Sigmoid colon (tissue), 7 donors: ENCODE measurements around the gene EPAS1. TPM values are rescaled to one million over a fixed set of nuclear protein-coding genes. Genes with fewer than 3 reads are reported as not detected.

Experiments
- DNase-seq: peaks from one replicate; pipeline ENCODE4 v3.0.0-alpha.2; 2019
- H3K27ac ChIP-seq, 4 donors: fragments of 200-600 bp; sonication (generic); one replicate each; pipeline ENCODE4 v1.5.1; 2016 to 2019; ENCODE audit warnings: mild to moderate bottlenecking in 1 of 4
- H3K27me3 ChIP-seq, 3 donors: fragments of 200-600 bp; sonication (generic); one replicate each; pipeline ENCODE4 v1.5.1; 2019; ENCODE audit warnings: mild to moderate bottlenecking in 1 of 3
- H3K36me3 ChIP-seq, 4 donors: fragments of 200-600 bp; sonication (generic); one replicate each; pipeline ENCODE4 v1.5.1; 2016 to 2019
- H3K4me1 ChIP-seq, 4 donors: fragments of 200-600 bp; sonication (generic); one replicate each; pipeline ENCODE4 v1.5.1; 2017 to 2019
- H3K4me3 ChIP-seq, 4 donors: fragments of 200-600 bp; sonication (generic); one replicate each; pipeline ENCODE4 v1.5.1; 2017 to 2019; ENCODE audit warnings: mild to moderate bottlenecking in 2 of 4, moderate library complexity in 1 of 4
- H3K9me3 ChIP-seq, 4 donors: fragments of 200-600 bp in 3 of 4; sonication (generic) in 3 of 4; one replicate each; pipeline versions ENCODE4 v1.5.1 to v1.6.1; 2013 to 2019
- CTCF ChIP-seq, 4 experiments: fragments of 450-650 bp in 3 of 4; fragments of 200-600 bp in 1 of 4; IDR thresholded peaks; one replicate each; pipeline ENCODE4 v1.5.1; 2016 to 2019; ENCODE audit warnings: antibody characterized with exemption in 4 of 4, mild to moderate bottlenecking in 3 of 4, moderate library complexity in 2 of 4
- EP300 ChIP-seq, 4 donors: sonication (generic); formaldehyde crosslinking; IDR thresholded peaks; one replicate each; pipeline ENCODE4 v1.6.1; 2017; ENCODE audit warnings: antibody characterized with exemption in 4 of 4
- POLR2A ChIP-seq, 2 donors: fragments of 450-650 bp; IDR thresholded peaks; one replicate each; pipeline ENCODE4 v1.6.1; 2016; ENCODE audit warnings: antibody characterized with exemption in 2 of 2, mild to moderate bottlenecking in 2 of 2, moderate library complexity in 2 of 2
- POLR2AphosphoS5 ChIP-seq, 4 donors: sonication (generic); formaldehyde crosslinking; IDR thresholded peaks; one replicate each; pipeline ENCODE4 v1.6.1; 2017; ENCODE audit warnings: antibody characterized with exemption in 4 of 4
- WGBS, 2 donors: extraction: QIAGEN DNeasy Blood & Tissue Kit; methylation state at CpG; one replicate each; pipeline ENCODE4 v1.1.7; 2013; 5-methylcytosine and 5-hydroxymethylcytosine counted together
- intact Hi-C: fragments of 100-400 bp; cut with DNase I; formaldehyde crosslinking; loops from one replicate; pipeline ENCODE4 v1.15.1; 2023
- polyA plus RNA-seq, 3 donors: library from polyadenylated mRNA; stranded (reverse); fragments of 200-250 nt; gene quantifications; one replicate each; pipeline ENCODE4 v1.2.3, GENCODE V29; 2013
- total RNA-seq, 4 donors: library from RNA; depleted of rRNA; stranded (reverse); fragments of >200 nt; gene quantifications; one replicate each; pipeline ENCODE4 v1.1.0, GENCODE V29; 2016
- donor health status: healthy with polysubstance abuse.
- donor health status: Bipolar disorder and iron deficiency.
- donor health status: healthy.

Gene EPAS1
- total and polyA plus RNA-seq, 7 donors = 56.8 to 97.8 (median 62.2) TPM

DNA sequence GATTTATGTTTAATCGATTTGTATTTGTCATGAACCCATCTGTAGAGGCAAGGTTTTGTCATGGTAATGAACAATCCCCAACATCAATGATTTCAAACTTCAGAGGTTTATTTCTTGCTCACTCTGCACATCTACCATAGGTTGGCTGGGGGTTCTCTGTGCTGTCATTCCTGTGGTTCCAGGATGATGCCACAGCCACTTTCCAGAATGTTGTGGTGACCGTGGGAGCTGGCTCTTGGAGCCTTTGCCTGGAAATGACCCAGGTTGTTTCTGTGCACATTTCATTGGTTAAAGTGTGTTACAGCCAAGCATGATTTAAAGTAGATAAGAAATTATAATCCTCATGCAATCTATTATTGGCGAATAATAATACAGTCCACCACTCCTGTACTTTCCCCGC is 28.2 kb upstream of the EPAS1 start:
- H3K36me3 ChIP-seq = no peaks in the 10 kb centered on the region
- no peaks in the 10 kb centered on the region for H3K27me3 ChIP-seq
- H3K27ac ChIP-seq = no peak overlapping the region
- no peak for DNase-seq
- intact Hi-C loops = no loop called here
- WGBS, 2 donors = 89 to 91% methylated on average over 4 of the region's 4 CpGs
- no peaks in the 10 kb centered on the region for H3K9me3 ChIP-seq
- no peaks in the 10 kb centered on the region for H3K4me1 ChIP-seq
- H3K4me3 ChIP-seq = no peak overlapping the region
- TF ChIP-seq CTCF (IDR thresholded peaks at IDR 0.05) (no peak), EP300 (IDR thresholded peaks at IDR 0.05) (no peak), POLR2A (IDR thresholded peaks at IDR 0.05) (no peak), POLR2AphosphoS5 (IDR thresholded peaks at IDR 0.05) (no peak)

DNA sequence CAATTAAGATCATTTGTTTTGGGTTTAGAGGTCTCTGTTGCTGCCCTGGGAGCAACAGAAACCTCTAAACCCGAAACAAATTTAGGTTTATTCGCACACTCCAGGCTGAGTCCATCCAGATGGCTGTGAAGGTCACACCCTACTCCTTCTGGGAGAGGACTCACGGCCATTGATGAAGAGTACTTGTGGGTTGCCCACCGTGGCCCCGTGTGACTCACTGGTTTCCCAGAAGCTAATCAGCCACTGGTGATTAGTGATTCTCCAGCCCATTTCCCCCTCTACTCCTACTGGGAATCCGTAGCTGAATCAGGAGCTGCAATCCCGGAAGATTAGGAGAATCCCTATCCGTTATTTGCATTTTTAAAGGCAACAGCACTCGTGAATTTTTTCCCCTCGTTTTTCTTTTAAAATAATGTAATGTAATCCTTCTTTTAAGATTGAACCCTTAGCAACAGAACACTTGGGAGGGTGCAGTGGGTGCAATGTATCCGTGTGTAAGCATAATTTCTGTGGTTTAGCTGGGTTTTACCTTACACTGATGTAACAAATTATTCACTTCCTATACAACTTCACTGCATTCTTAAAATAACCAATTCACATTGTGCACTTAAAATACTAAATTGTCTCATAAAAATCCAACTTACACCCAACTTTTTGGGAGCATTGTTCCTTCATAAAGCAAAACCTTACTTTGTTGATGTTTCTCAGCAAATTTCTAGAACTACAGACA is 27.5 kb upstream of the EPAS1 start:
- Histone ChIP-seq H3K4me3 (no peak overlapping the region), H3K27ac (peak overlapping the region in 1 of 4 donors; percentile 2), H3K27me3 (no peaks in the 10 kb centered on the region), H3K36me3 (no peaks in the 10 kb centered on the region), H3K4me1 (no peaks in the 10 kb centered on the region), H3K9me3 (no peaks in the 10 kb centered on the region)
- no peak for DNase-seq
- WGBS, 2 donors = 70 to 77% methylated on average over 11 of the region's 11 CpGs
- no peak for TF ChIP-seq CTCF (IDR thresholded peaks at IDR 0.05)
- TF ChIP-seq POLR2AphosphoS5 (IDR thresholded peaks at IDR 0.05) = peak in 1 of 4 donors; percentile 41
- intact Hi-C loops = no loop called here

DNA sequence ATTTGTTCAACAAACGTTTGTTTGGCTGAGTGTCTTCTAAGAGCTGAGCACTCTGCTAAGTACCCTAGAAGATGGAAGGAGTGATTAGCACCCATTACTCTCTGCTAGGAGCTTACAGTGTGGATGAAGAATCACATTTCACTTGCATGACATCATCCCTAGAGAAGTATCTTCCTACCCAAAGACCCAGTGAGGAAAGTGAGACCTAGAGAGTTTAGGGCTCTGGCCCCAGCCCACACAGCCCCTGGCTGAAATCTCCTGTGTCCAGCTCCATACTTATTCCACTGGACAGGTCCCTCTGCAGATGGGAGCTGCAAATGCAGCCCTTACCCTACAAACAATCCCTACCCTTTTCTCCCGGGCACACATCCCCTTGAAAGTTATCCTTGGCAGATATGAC is 26.8 kb upstream of the EPAS1 start:
- no peak for DNase-seq
- H3K4me3 ChIP-seq = no peak overlapping the region

DNA sequence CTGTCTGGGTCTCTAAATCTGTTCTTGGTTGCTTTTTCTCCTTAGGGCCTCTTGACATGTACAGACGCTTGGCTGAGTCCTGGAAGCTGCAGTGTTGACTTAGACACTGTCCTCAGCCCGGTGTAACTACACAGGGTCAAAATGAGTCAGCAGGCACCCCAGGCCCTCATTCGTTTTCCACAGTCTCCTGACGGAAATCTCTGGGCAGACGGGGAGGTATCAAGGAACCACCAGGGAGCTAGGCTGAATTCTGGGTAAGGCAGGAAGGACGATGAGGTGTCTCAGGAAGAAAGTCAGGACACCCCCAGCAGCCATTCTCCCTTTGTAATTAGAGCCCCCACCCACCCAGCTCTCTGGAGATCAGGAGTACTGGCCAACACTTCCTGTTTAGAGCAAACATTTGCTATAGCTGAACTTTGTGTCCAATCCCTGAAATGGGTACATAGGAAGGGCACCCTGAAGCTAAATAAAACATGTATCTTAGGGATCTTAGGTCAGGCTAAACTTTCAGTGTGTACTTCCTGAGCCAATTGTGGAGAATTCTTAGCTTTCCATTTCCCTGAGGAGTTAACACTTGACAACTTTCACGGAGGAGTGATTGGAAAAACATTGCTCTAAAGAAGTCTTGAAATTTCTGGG is 23.9 kb upstream of the EPAS1 start:
- no peaks in the 10 kb centered on the region for H3K36me3 ChIP-seq
- H3K4me1 ChIP-seq = no peaks in the 10 kb centered on the region
- DNase-seq = no peak
- no peaks in the 10 kb centered on the region for H3K9me3 ChIP-seq
- H3K4me3 ChIP-seq = no peak overlapping the region
- no peaks in the 10 kb centered on the region for H3K27me3 ChIP-seq
- intact Hi-C loops = no loop called here
- H3K27ac ChIP-seq = peak overlapping the region in 1 of 4 donors; percentile 26
- TF ChIP-seq EP300 (IDR thresholded peaks at IDR 0.05) = no peak
- TF ChIP-seq CTCF (IDR thresholded peaks at IDR 0.05) = no peak
- no peak for TF ChIP-seq POLR2AphosphoS5 (IDR thresholded peaks at IDR 0.05)
- TF ChIP-seq POLR2A (IDR thresholded peaks at IDR 0.05) = no peak
- WGBS, 2 donors = 82 to 84% methylated on average over 7 of the region's 7 CpGs

More for the DNA sequence above, 26.8 kb upstream of the EPAS1 start:
- no peak for TF ChIP-seq POLR2AphosphoS5 (IDR thresholded peaks at IDR 0.05)
- no peak for TF ChIP-seq CTCF (IDR thresholded peaks at IDR 0.05)
- TF ChIP-seq EP300 (IDR thresholded peaks at IDR 0.05) = no peak
- TF ChIP-seq POLR2A (IDR thresholded peaks at IDR 0.05) = no peak
- Histone ChIP-seq H3K36me3 (no peaks in the 10 kb centered on the region), H3K27me3 (no peaks in the 10 kb centered on the region), H3K27ac (no peak overlapping the region), H3K9me3 (no peaks in the 10 kb centered on the region), H3K4me1 (no peaks in the 10 kb centered on the region)
- intact Hi-C loops = no loop called here
- WGBS, 2 donors = 59 to 64% methylated on average over 2 of the region's 2 CpGs
